Glomerular endothelial cell (primary cell): Measurements from ENCODE around the gene GJD4. TPM values are rescaled to one million over a fixed set of nuclear protein-coding genes. Genes with fewer than 3 reads are reported as not detected.

Source experiments
- DNase-seq: peaks from one replicate; pipeline ENCODE4 v3.0.0-alpha.2; 2011; ENCODE audit warnings: low read depth, low spot score; ENCODE audit errors: extremely low read depth
- total RNA-seq: library from RNA; depleted of rRNA; stranded (reverse); fragments of >200 nt; gene quantifications from 2 replicates; pipeline ENCODE4 v1.2.3, GENCODE V29; 2015

The GJD4 gene
- not detected in 2 replicates for total RNA-seq

GRCh38 chr10:35605191-35605590 lies at the start of gene GJD4:
TSS of gene GJD4 (plus strand) at chr10:35605341. CDS start at chr10:35605568, 227 bp downstream.
- DNase-seq = no peak

GRCh38 chr10:35555962-35556930 lies 48.9 kb upstream of the GJD4 start:
- no peak for DNase-seq

DNA sequence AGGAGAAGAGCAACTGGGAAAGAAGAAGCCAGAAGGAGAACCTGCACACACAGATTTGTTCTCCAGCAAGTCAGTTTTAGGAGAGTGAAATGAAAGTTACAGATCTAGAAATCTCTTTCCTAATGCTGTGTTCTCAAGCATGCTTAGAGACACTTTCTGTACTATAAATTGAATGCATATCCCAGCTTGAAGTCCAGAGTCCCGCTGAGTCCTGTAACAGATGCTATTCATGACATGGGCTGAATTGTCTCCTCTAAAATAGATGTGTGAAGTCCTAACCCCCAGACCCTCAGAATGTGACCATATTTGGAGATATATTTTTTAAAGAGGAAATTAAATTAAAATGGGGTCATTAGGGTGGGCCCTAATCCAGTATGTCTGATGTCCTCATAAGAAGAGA lies 46.9 kb upstream of the GJD4 start:
- DNase-seq = no peak

DNA sequence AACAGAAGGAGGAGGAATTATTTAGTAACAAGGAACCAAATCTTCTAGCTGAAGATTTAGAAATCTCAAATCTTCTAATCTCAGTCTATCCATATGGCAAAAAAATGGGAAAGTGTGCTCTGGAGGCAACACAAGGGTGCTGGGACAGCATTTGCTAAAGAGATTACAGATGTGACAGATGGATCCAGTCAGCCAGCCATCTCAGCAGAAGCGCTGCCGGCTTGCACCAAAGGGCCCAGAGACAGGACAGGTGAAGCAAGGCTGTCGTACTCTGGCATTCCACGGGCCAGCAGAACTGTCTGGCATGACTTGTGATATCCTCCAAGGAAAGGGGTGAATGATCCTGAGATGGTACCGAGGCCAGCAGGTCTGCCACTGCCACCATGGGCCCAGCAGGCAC lies 45.7 kb upstream of the GJD4 start:
- no peak for DNase-seq

DNA sequence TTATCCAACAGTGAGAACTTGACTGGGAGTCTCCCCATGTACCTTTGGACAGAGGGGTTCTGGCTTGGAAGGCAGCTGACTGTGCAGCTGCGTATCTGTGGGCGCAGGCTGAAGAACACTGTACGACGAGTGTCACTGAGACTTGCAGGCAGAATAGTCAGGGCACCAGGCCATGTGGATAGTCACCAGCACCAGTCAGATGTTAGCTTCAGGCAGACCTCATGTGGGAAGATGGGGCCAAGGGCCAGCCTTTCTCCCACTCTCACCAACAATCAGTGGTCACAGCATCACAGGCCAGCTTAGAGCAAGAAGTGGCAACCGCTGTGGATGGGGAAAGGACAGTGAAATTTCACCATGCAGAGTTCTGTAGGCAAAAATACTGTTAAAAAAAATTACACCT lies 43.4 kb upstream of the GJD4 start:
- DNase-seq = no peak

DNA sequence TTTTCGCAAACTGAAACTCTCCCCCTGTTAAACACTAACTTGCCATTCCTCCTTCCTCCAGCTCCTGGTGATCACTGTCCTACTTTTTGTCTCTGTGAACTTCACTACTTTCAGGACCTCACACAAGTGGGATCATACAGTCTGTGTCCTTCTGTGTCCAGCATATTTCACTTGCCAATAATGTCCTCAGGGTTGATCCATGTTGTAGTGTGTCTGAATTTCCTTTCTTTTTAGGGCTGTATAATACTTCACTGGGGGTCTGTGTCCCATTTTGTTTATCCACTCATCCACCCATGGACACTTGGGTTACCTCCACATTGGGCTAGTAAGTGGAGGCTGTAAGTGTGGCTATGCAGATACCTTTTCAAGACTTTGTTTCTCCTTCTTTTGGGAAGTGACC lies 42.7 kb upstream of the GJD4 start:
- no peak for DNase-seq

- DNase-seq = no peak
Observed at GRCh38 chr10:35563261-35563891, 41.8 kb upstream of the GJD4 start.

DNA sequence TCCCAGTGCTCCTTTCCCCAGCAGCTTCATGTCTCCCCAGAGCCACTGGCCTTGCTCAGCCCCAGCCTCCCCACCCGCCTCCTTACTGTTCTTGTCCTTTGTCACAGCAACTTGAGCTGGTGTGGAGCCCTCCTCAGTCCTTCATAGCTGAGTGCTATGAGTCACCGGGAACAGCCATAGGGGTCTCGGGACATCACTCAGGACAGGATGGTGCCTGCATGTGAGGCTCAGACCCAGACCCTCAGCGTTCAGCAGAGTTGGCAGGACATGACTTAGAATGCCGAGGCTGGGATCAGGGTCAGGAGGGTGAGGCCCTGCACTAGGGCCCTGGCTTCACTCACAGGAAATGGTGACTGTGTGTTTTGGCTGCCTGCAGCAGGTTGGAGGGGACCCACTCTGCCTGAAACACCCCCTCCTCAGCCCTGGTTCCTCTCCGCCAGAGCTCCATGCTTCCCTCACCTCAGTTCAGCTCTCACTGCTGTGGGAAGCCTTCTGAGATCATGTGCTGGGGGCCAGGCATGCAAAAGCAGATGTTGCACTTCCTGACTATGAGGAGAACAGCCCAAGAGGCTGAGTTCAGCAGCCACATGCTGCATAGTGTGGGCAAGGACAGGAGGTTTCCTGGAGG lies 40.7 kb upstream of the GJD4 start:
- DNase-seq = no peak

DNA sequence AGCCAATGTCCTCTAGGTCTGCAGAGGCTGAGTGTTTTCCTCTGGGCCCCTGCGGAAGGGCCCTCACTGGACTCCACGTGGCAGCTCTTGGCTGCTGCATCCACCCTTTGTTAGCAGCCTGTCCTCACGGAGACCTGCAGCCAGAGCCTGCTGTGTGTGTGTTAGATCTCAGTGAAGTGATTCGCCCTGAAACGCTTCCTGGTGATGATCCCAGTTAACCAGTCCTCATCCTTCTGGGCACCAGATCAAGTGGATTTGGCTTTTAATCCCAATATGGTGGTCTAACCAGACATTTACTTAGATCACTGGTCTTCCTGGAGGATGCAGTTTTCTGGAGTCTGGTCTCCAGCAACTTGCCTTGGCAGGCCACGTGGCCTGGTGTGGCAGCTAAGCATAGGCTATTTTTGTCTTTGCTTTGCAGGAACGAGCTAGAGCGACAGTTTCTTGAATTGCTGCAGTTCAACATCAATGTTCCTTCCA lies 39.5 kb upstream of the GJD4 start:
- no peak for DNase-seq

GRCh38 chr10:35567951-35568350 lies 37.2 kb upstream of the GJD4 start:
- DNase-seq = no peak

DNA sequence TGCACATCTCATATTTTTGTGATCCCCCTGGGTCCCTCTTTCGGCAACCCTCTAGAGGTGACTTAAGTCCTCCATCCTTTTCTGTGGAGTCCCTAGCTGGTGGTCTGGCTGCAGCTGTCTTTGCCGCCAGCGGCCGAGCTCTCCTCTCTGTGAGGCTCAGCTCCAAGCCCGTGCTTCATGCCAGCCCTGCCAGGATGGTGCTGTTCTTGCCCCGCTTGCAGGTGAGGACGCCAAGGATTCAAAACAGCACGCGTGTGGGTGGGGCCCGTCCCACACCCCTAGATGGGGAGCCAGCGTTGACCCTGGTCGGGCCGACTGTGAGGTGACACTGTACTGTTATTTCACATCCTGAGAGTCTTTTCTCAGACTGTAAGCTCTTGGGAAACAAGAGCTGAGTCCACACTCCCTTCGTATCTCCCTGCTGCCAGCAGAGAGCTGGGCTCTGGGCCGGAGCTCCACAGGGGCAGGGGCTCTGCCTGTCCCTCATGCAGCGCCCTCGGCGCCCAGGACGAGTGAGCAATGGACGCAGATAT lies 36.6 kb upstream of the GJD4 start:
- DNase-seq = no peak

GRCh38 chr10:35569111-35569707 lies 35.9 kb upstream of the GJD4 start:
- no peak for DNase-seq

DNA sequence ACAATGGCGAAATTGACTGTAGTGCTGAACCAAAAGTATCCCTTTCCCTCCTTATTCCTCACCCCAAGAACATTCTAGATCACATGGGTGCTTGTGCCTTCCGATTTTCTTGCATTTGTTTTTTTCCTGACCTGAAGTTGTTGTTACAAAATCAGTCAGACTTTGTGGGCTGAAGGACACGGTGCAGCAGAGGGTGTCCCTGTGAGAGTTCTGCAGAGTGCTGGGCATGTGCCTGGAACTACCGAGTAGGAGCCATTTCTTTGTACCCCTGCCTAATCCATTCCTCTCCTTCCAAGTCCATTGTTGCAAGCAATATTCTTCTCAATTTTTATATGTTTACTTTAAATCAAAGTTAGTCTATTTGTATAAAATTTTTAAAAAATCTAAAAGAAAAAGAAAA lies 35.3 kb upstream of the GJD4 start:
- no peak for DNase-seq

DNA sequence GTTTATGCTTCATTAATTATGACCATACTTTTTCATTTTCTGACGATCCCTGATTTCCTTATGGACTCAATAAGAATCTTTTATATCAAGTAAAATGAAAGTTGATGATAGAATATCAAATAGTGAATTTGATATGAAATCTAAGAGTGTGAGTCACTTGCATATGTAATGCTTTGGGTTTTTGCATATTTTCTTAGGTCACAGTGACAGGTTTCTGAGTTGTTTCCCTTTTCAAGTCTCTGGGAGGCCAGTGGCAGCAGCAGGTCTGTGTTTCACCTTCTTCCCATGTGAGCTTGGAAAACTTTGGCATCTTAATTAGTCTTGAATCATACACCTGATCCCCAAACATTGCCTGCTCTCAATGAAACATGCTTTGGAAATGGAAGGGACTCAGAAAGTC lies 34.7 kb upstream of the GJD4 start:
- no peak for DNase-seq

GRCh38 chr10:35572583-35572982 lies 32.6 kb upstream of the GJD4 start:
- no peak for DNase-seq

DNA sequence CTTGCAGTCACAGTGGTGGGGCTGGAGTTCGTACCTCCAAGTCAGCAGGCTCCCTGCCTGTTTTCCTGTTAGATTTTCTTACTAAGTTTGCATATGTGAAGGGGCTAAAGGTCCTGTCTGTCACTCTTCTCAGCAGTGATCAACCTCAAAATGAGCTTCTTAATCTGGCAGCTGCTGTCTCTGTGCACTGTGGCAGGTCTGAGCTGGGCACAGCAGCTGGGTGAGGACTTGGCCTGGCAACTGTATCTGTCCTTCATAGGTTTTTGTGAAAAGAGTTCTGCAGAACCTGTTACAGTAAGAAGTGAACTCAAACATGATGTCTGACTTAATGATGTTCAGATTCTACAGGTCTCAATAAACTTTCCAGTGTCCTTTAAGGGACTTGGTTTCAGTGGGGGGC lies 31.3 kb upstream of the GJD4 start:
- no peak for DNase-seq

- DNase-seq = peak; percentile 62
Observed at GRCh38 chr10:35574924-35575352, 30.2 kb upstream of the GJD4 start.

DNA sequence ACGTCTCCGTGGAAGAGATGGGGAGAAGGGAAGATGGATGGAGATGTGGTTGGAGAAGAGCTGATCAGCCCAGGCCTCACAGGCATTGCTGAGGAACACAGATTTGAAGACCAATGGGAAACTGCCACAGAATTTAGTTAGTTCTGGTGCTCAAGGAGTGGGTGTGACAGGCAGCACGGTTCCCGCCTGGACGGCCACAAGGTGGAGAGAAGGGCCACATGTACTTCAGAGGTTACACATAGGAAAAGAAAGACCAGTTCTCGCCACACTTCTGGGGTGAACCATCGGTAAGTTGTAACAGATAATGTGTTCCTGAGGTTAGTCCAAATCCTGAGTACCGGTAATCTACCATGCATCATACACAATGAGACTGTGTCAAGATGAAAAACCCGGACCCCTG lies 29.5 kb upstream of the GJD4 start:
- DNase-seq = no peak

DNA sequence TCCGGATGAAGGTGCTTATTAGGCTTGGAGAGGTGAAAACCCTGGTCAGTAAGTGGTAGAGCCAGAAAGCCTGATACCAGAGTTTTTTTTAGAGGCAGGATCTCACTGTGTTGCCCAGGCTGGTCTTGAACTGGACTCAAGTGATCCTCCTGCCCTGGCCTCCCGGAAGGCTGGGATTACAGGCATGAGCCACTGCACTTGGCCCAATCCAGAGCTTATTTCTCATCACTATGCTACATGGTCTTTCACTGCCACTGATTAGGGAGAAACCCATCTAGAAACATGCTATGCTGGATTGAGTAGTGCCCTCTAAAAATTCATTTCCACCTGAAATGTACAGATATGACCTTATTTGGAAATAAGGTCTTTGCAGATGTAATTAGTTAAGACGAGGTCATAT lies 28.4 kb upstream of the GJD4 start:
- DNase-seq = no peak

GRCh38 chr10:35577926-35578617 lies 27.1 kb upstream of the GJD4 start:
- DNase-seq = no peak
